NCI-H128 (cell line): ENCODE measurements around the gene ABCG1.
"Not testable (repeated sequence)": the region's sequence is repeated elsewhere in the genome, so short reads cannot be mapped to it uniquely, and the experiment has no call there.

Source experiments
- DNase-seq: peaks from one replicate; lab custom pipeline; 2025; ENCODE audit not compliant: unreplicated experiment; lab: John Stamatoyannopoulos, UW

Gene ABCG1

GRCh38 chr21:42288962-42289361, 70.0 kb downstream of the ABCG1 start:
- no peak for DNase-seq

GRCh38 chr21:42289926-42290325, 71.0 kb downstream of the ABCG1 start:
- DNase-seq, result no peak

GRCh38 chr21:42290505-42290904, 71.6 kb downstream of the ABCG1 start:
- no peak for DNase-seq

- DNase-seq, result no peak
Observed at GRCh38 chr21:42291003-42291750, 72.2 kb downstream of the ABCG1 start.

GRCh38 chr21:42291751-42292562, 73.0 kb downstream of the ABCG1 start:
- DNase-seq, result no peak

GRCh38 chr21:42292563-42293142, 73.7 kb downstream of the ABCG1 start:
- DNase-seq, result not testable (repeated sequence)

- no peak for DNase-seq
Observed at GRCh38 chr21:42293649-42294272, 74.8 kb downstream of the ABCG1 start.

GRCh38 chr21:42294273-42294880, 75.4 kb downstream of the ABCG1 start:
- DNase-seq, result no peak

- no peak for DNase-seq
Observed at GRCh38 chr21:42295845-42296244, 76.9 kb downstream of the ABCG1 start.

GRCh38 chr21:42296501-42296900, 77.6 kb downstream of the ABCG1 start:
- DNase-seq, result no peak

GRCh38 chr21:42297377-42297776, 78.4 kb downstream of the ABCG1 start:
- DNase-seq, result no peak

- no peak for DNase-seq
Observed at GRCh38 chr21:42298237-42298636, 79.3 kb downstream of the ABCG1 start.

GRCh38 chr21:42298657-42299056, 79.7 kb downstream of the ABCG1 start:
- DNase-seq, result no peak

- DNase-seq, result no peak
Observed at GRCh38 chr21:42299324-42300044, 80.5 kb downstream of the ABCG1 start.

- DNase-seq, result no peak
Observed at GRCh38 chr21:42300045-42300583, 81.2 kb downstream of the ABCG1 start.

- no peak for DNase-seq
Observed at GRCh38 chr21:42300956-42301355, 82.0 kb downstream of the ABCG1 start.

- DNase-seq, result no peak
Observed at GRCh38 chr21:42301371-42302075, 82.6 kb downstream of the ABCG1 start.

- no peak for DNase-seq
Observed at GRCh38 chr21:42302076-42302650, 83.2 kb downstream of the ABCG1 start.

- no peak for DNase-seq
Observed at GRCh38 chr21:42302794-42303193, 83.9 kb downstream of the ABCG1 start.
